Measurements from ENCODE around the gene DLG2.

DNA sequence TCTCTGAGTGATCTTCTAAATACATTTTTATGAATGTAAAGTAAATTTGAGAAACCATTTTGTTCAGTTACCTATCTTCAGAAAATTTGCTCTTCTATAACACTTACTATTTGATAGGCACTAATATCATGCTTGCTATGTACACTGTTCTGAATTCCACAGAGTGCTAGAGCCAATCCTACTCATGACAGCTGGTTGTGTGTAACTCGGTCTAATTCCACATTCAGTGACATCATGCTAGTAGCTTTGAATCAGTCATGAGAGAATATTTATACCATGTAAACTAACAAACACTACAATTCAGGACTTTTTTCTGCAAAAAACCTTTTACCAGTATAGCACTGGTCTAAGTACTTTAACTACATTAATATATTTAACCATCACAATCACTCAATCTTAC, 902.9 kb downstream of the DLG2 start:
- TF ChIP-seq POLR2AphosphoS5 (IDR thresholded peaks at IDR 0.05; ENCODE audit: low read depth, low read length): no peak
- TF ChIP-seq, protein P1, sequence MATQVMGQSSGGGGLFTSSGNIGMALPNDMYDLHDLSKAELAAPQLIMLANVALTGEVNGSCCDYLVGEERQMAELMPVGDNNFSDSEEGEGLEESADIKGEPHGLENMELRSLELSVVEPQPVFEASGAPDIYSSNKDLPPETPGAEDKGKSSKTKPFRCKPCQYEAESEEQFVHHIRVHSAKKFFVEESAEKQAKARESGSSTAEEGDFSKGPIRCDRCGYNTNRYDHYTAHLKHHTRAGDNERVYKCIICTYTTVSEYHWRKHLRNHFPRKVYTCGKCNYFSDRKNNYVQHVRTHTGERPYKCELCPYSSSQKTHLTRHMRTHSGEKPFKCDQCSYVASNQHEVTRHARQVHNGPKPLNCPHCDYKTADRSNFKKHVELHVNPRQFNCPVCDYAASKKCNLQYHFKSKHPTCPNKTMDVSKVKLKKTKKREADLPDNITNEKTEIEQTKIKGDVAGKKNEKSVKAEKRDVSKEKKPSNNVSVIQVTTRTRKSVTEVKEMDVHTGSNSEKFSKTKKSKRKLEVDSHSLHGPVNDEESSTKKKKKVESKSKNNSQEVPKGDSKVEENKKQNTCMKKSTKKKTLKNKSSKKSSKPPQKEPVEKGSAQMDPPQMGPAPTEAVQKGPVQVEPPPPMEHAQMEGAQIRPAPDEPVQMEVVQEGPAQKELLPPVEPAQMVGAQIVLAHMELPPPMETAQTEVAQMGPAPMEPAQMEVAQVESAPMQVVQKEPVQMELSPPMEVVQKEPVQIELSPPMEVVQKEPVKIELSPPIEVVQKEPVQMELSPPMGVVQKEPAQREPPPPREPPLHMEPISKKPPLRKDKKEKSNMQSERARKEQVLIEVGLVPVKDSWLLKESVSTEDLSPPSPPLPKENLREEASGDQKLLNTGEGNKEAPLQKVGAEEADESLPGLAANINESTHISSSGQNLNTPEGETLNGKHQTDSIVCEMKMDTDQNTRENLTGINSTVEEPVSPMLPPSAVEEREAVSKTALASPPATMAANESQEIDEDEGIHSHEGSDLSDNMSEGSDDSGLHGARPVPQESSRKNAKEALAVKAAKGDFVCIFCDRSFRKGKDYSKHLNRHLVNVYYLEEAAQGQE (IDR thresholded peaks at IDR 0.05; ENCODE audit: insufficient read depth in 1 of 2, low read depth in 2 of 2, low read length in 2 of 2): no peak
- TF ChIP-seq SIN3A (IDR thresholded peaks at IDR 0.05; ENCODE audit: borderline replicate concordance, insufficient read depth, low read length): no peak
- TF ChIP-seq TAF1 (IDR thresholded peaks at IDR 0.05; ENCODE audit: borderline replicate concordance, insufficient read depth, low read length): no peak
- TF ChIP-seq FOXP2 (optimal IDR thresholded peaks at IDR 0.05; ENCODE audit: borderline replicate concordance, extremely low read depth, extremely low read length, insufficient read depth): no peak
